Suprapubic skin (tissue), 4 donors: ENCODE results near the gene SH3BP5.

Source experiments
- CTCF ChIP-seq, 2 donors: fragments of 200-600 bp in 1 of 2; fragments of 450-650 bp in 1 of 2; sonication (generic) in 1 of 2; IDR thresholded peaks; one replicate each; pipeline ENCODE4 v1.5.1; 2016 to 2019; ENCODE audit warnings: antibody characterized with exemption in 2 of 2, mild to moderate bottlenecking in 1 of 2, moderate library complexity in 1 of 2
- EP300 ChIP-seq: sonication (generic); formaldehyde crosslinking; IDR thresholded peaks from one replicate; pipeline ENCODE4 v1.6.1; 2017; ENCODE audit warnings: antibody characterized with exemption
- POLR2A ChIP-seq, 2 donors: fragments of 450-650 bp; IDR thresholded peaks; one replicate each; pipeline ENCODE4 v1.6.1; 2017; ENCODE audit warnings: antibody characterized with exemption in 2 of 2, mild to moderate bottlenecking in 2 of 2, moderate library complexity in 2 of 2
- POLR2AphosphoS5 ChIP-seq, 3 donors: sonication (generic); formaldehyde crosslinking; IDR thresholded peaks; one replicate each; pipeline ENCODE4 v1.6.1; 2017; ENCODE audit warnings: antibody characterized with exemption in 3 of 3

- TF ChIP-seq POLR2A (IDR thresholded peaks at IDR 0.05) (no peak), CTCF (IDR thresholded peaks at IDR 0.05) (no peak), EP300 (no peak), POLR2AphosphoS5 (IDR thresholded peaks at IDR 0.05) (no peak)
These were observed 60.5 kb downstream of the SH3BP5 start for GRCh38 chr3:15271785-15272381.
